Motor neuron (in vitro differentiated cells): Measurements from ENCODE around the gene OR2W3. TPM values are rescaled to one million over a fixed set of nuclear protein-coding genes. Genes with fewer than 3 reads are reported as not detected.
A peak's percentile ranks its signal among the peaks of the same experiment; 100 is the strongest.
"Not testable (repeated sequence)": the region's sequence is repeated elsewhere in the genome, so short reads cannot be mapped to it uniquely, and the experiment has no call there.

Experiments used
- ATAC-seq, 8 experiments: fragments of 200-7000 bp; cut with Tn5 transposase; replicated peaks in 6 of 8; 2 replicates each; pipeline ENCODE4 v1.8.0; 2021; ENCODE audit warnings: mild to moderate bottlenecking in 8 of 8, moderate library complexity in 8 of 8
- H3K27ac ChIP-seq, 2 donors: fragments of 250-450 bp; sonication (Bioruptor Pico); 2 replicates each; pipeline ENCODE4 v1.9.0; 2021; ENCODE audit warnings: antibody characterized with exemption in 2 of 2, mild to moderate bottlenecking in 2 of 2, moderate library complexity in 1 of 2
- H3K4me1 ChIP-seq, 2 donors: fragments of 250-450 bp; sonication (Bioruptor Pico); replicated peaks in 1 of 2; 2 replicates each; pipeline ENCODE4 v1.6.1; 2021; ENCODE audit warnings: antibody characterized with exemption in 2 of 2, mild to moderate bottlenecking in 2 of 2, moderate library complexity in 1 of 2
- H3K4me3 ChIP-seq, 5 donors: fragments of 250-450 bp; sonication (Bioruptor Pico); 2 replicates each; pipeline ENCODE4 v1.9.0; 2021; ENCODE audit warnings: antibody characterized with exemption in 5 of 5, mild to moderate bottlenecking in 5 of 5, moderate library complexity in 4 of 5
- WGBS, 10 experiments: fragments of 450-650 bp; shearing (Covaris generic); methylation state at CpG; one replicate each; pipeline ENCODE4 v1.0.0; 2022; 5-methylcytosine and 5-hydroxymethylcytosine counted together
- in situ Hi-C, 9 experiments: fragments of 400-800 bp; cut with MboI; loops; one replicate each; pipeline ENCODE4 v1.15.0; 2021; ENCODE audit warnings: low sequenced_read_pairs in 9 of 9, low pct_unique_long_range_greater_than_20kb in 2 of 9; ENCODE audit not compliant: unreplicated experiment in 9 of 9
- total RNA-seq, 8 experiments: library from RNA; unstranded; fragments of 300-600 nt; gene quantifications; 2 replicates each; pipeline versions ENCODE4 v1.2.3 to v1.2.4, GENCODE V29; 2022

The OR2W3 gene
- total RNA-seq, 8 experiments from 2014 or later = 0.33 to 1.0 (median 0.51) TPM

DNA sequence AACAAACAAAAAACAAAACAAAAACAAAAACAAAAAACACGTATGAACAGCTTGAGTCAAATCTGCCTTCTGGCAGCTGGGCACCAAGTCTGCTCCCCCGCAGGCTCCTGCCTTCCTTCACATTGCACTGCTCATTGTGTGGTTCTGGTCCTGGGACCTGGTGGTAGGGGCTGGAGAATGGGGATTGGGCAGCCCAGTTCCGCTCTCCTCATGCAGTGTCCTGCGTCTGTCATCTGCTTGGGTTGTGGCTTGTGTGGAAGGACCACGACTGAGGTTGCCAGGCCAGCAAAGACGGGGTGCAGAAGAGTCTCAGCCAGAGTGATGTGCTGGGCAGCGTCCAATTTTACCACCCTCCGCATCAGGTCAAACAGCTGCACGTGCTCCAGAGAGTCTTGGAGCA lies 40.4 kb downstream of the OR2W3 start:
- in situ Hi-C loops = no loop called here
- whole genome bisulfite sequencing, 10 experiments = 50 to 95% (median 81%) methylated on average over 2 to 7 of the region's 9 CpGs; no CpG with 5 or more reads in 5 of the 10 experiments

DNA sequence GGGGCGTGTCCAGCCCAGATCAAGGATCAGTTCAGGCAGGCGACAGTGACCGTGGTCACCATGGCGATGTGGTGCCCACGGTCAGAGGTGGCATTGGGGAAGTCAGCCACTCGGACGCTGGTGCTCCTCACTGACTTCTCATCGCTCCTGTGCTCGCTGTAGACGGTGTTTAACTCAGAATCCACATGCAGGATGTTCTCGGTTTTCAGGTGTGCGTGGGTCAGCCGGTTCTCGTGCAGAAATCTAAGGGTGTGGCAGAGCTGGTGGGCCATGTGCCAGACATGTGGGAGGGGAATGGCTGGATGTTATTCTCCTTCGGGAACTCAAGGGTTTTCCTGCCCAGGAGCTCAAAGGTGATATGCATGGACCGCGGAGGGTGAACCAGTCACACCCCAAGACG lies 41.0 kb downstream of the OR2W3 start:
- Histone ChIP-seq H3K4me3 (no peak overlapping the region), H3K4me1 (no peaks in the 10 kb centered on the region), H3K27ac (no peak overlapping the region)
- ATAC-seq = no peak
- in situ Hi-C loops = no loop called here
- WGBS, 10 experiments = 17 to 100% (median 85%) methylated on average over 1 to 16 of the region's 18 CpGs; no CpG with 5 or more reads in 3 of the 10 experiments

More for the DNA sequence above, 40.4 kb downstream of the OR2W3 start:
- Histone ChIP-seq H3K4me1 (no peaks in the 10 kb centered on the region), H3K27ac (no peak overlapping the region), H3K4me3 (no peak overlapping the region)
- ATAC-seq = no peak

DNA sequence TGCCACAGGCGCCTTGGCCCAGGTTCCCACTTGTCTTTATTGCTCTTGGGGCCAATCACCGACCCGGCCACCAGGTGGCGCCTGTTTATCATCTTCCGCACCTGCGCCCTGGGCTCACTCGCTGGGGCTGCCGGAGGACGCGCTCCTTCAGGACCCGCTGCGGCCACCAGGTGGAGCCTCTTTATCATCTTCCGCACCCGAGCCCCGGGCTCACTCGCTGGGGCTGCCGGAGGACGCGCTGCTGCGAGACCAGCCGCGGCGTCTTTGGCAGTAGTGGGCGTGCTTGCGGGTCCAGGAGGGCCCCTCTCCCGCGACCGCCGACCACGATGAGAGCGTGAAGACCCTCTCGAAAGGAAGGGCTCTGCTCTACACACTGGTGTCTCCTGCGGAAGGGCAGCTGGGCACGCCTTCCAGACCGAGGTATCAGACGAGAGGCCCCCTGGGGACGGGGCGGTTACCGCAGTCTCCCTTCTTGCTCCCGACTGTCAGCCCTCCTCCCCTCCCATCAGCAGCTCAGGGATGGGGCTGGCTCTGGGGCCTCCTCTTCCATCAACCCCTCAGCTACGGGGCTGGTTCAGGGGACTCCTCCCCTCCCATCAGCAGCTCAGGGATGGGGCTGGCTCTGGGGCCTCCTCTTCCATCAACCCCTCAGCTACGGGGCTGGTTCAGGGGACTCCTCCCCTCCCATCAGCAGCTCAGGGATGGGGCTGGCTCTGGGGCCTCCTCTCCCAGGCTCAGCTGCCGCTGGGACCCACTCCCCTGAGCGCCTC lies 41.8 kb downstream of the OR2W3 start:
- H3K27ac ChIP-seq, in situ Hi-C loops, H3K4me1 ChIP-seq: not testable (repeated sequence)
- WGBS, 10 experiments = 0 to 40% (median 9%) methylated on average over 1 to 31 of the region's 44 CpGs; no CpG with 5 or more reads in 3 of the 10 experiments
- H3K4me3 ChIP-seq = peak overlapping the region; percentile 20 to 38 (median 32)
- ATAC-seq = peak; percentile 26 to 99 (median 90)

DNA sequence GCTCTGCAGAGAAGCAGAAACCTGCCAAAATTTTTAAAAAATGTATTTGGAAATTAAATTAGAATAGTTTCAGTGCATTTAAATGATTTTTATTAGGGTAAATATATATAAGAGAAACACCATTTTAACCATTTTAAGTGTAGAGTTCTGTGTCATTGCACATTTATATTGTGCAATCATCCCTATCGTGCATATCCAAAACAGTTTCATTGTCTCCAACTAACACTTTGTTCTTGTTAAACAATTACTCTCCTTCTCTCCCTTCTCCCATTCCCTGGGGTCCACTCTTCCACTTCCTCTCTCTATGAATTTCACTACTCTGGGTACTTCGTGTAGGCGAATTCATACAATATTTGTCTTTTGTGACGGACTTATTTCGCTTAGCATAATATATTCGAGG lies 47.2 kb downstream of the OR2W3 start:
- ATAC-seq = no peak
- WGBS, 10 experiments = 21 to 77% (median 57%) methylated on average over 3 to 6 of the region's 6 CpGs
- H3K4me1 ChIP-seq = no peaks in the 10 kb centered on the region
- no peak overlapping the region for H3K27ac ChIP-seq
- in situ Hi-C loops = no loop called here
- H3K4me3 ChIP-seq = no peak overlapping the region

Other genes starting within 250 kb of the OR2W3 start
- gene OR13G1, start 215.8 kb upstream of the OR2W3 start, total RNA-seq = under 1 TPM in 5 of 8 experiments, not detected in 3; 0.04 to 0.71 (median 0.18) TPM
- gene OR6F1, start 178.9 kb upstream of the OR2W3 start, total RNA-seq = under 1 TPM in 3 of 8 experiments, not detected in 5; 0.09 to 0.31 (median 0.28) TPM
- gene OR14K1, start 157.0 kb upstream of the OR2W3 start, total RNA-seq = not detected
- not detected for gene OR14A2, start 147.4 kb upstream of the OR2W3 start, total RNA-seq
- 1 to 10 TPM in 1 of 8 experiments, under 1 TPM in 5, not detected in 2; 0.07 to 1.3 (median 0.20) TPM for gene OR1C1, start 135.0 kb upstream of the OR2W3 start, total RNA-seq
- gene OR14A16, start 71.5 kb upstream of the OR2W3 start, total RNA-seq = not detected
- 1 to 10 TPM in 1 of 8 experiments, under 1 TPM in 1, not detected in 6; 0.25 to 1.1 TPM for gene OR11L1, start 53.7 kb upstream of the OR2W3 start, total RNA-seq
- gene TRIM58, start 38.4 kb upstream of the OR2W3 start, total RNA-seq = 1 to 10 TPM in 2 of 8 experiments, under 1 TPM in 5, not detected in 1; 0.27 to 4.7 (median 0.52) TPM
- under 1 TPM in 1 of 8 experiments, not detected in 7; 0.47 TPM for gene OR2T8, start 24.7 kb downstream of the OR2W3 start, total RNA-seq
- under 1 TPM in 2 of 8 experiments, not detected in 6; 0.21 to 0.24 TPM for gene OR2AJ1, start 29.3 kb downstream of the OR2W3 start, total RNA-seq
- 1 to 10 TPM in 2 of 8 experiments, under 1 TPM in 2, not detected in 4; 0.36 to 1.9 (median 0.80) TPM for gene OR2L8, start 53.3 kb downstream of the OR2W3 start, total RNA-seq
- 1 to 10 TPM in 2 of 8 experiments, under 1 TPM in 1, not detected in 5; 1.00 to 1.5 (median 1.1) TPM for gene OR2AK2, start 69.6 kb downstream of the OR2W3 start, total RNA-seq
- 1 to 10 TPM in 1 of 8 experiments, under 1 TPM in 3, not detected in 4; 0.08 to 1.0 (median 0.26) TPM for gene OR2L5, start 118.1 kb downstream of the OR2W3 start, total RNA-seq
- gene OR2L2, start 134.5 kb downstream of the OR2W3 start, total RNA-seq = under 1 TPM in 7 of 8 experiments, not detected in 1; 0.08 to 0.70 (median 0.29) TPM
- gene OR2L3, start 151.2 kb downstream of the OR2W3 start, total RNA-seq = under 1 TPM in 6 of 8 experiments, not detected in 2; 0.13 to 0.63 (median 0.21) TPM
- under 1 TPM in 6 of 8 experiments, not detected in 2; 0.05 to 0.77 (median 0.30) TPM for gene OR2L13, start 199.6 kb downstream of the OR2W3 start, total RNA-seq
- gene OR2M5, start 249.6 kb downstream of the OR2W3 start, total RNA-seq = 1 to 10 TPM in 1 of 8 experiments, under 1 TPM in 3, not detected in 4; 0.21 to 1.0 (median 0.45) TPM